H1 (cell line): Measurements from ENCODE around the gene PTPN13. TPM values are rescaled to one million over a fixed set of nuclear protein-coding genes. Genes with fewer than 3 reads are reported as not detected.
A peak's percentile ranks its signal among the peaks of the same experiment; 100 is the strongest.

ENCODE experiments used
- ASH2L ChIP-seq: fragments of 200-600, 300-600 bp; sonication (generic); IDR thresholded peaks from one replicate; pipeline ENCODE4 v1.7.1; 2017; ENCODE audit warnings: low read length
- CBX5 ChIP-seq: fragments of 300-800, 300-1000 bp; sonication (generic); IDR thresholded peaks from 2 replicates; pipeline ENCODE4 v1.7.1; 2016; ENCODE audit warnings: antibody characterized with exemption, low read length, low read depth
- CBX8 ChIP-seq: fragments of 300-800, 300-1000 bp; sonication (generic); IDR thresholded peaks from 2 replicates; pipeline ENCODE4 v1.7.1; 2016; ENCODE audit warnings: low read depth, low read length, borderline replicate concordance
- CREB1 ChIP-seq: IDR thresholded peaks from 2 replicates; pipeline ENCODE4 v1.6.1; 2012; ENCODE audit warnings: inconsistent platforms
- CTCF ChIP-seq, 3 experiments: IDR thresholded peaks; 1 replicate in 2 of 3; 2 replicates in 1 of 3; pipeline versions ENCODE4 v1.5.1 to v1.6.1; 2011; ENCODE audit warnings: low read length in 3 of 3, mild to moderate bottlenecking in 3 of 3, inconsistent platforms in 2 of 3, low read depth in 1 of 3, moderate library complexity in 1 of 3; ENCODE audit not compliant: insufficient read depth in 1 of 3; ENCODE audit errors: control extremely low read depth in 1 of 3
- E2F6 ChIP-seq: IDR thresholded peaks from 2 replicates; pipeline ENCODE4 v1.6.1; 2012; ENCODE audit warnings: inconsistent platforms
- EGR1 ChIP-seq: IDR thresholded peaks from 2 replicates; pipeline ENCODE4 v1.6.1; 2011; ENCODE audit warnings: low read depth, low read length, borderline replicate concordance
- FOSL1 ChIP-seq: IDR thresholded peaks from 2 replicates; pipeline ENCODE4 v1.6.1; 2011; ENCODE audit warnings: mild to moderate bottlenecking, low read depth, low read length, moderate library complexity; ENCODE audit not compliant: insufficient read depth
- HDAC2 ChIP-seq, 2 experiments: fragments of 300-600 bp in 1 of 2; sonication (generic) in 1 of 2; IDR thresholded peaks; 2 replicates each; pipeline ENCODE4 v1.6.1; 2011 to 2012; ENCODE audit warnings: low read depth in 2 of 2, low read length in 2 of 2, mild to moderate bottlenecking in 2 of 2, moderate library complexity in 2 of 2, borderline replicate concordance in 1 of 2, inconsistent platforms in 1 of 2
- KDM4A ChIP-seq: IDR thresholded peaks from one replicate; pipeline ENCODE4 v1.7.1; 2012; ENCODE audit warnings: low read depth, mild to moderate bottlenecking, moderate library complexity, low read length, inconsistent platforms; ENCODE audit not compliant: severe bottlenecking
- PHF8 ChIP-seq: fragments of 200-600 bp; sonication (generic); conservative IDR thresholded peaks from 2 replicates; pipeline ENCODE4 v1.7.1; 2012; ENCODE audit warnings: low read depth, mild to moderate bottlenecking, inconsistent platforms, low read length, moderate library complexity
- RAD21 ChIP-seq, 2 experiments: IDR thresholded peaks in 1 of 2; conservative IDR thresholded peaks in 1 of 2; 2 replicates each; pipeline ENCODE4 v1.6.1; 2011; ENCODE audit warnings: low read depth in 2 of 2, low read length in 2 of 2, improper control_type of control experiment in 1 of 2, inconsistent platforms in 1 of 2, mild to moderate bottlenecking in 1 of 2, moderate library complexity in 1 of 2
- RBBP5 ChIP-seq: IDR thresholded peaks from 2 replicates; pipeline ENCODE4 v1.7.1; 2012; ENCODE audit warnings: low read depth, mild to moderate bottlenecking, inconsistent platforms, low read length, moderate library complexity, borderline replicate concordance
- SP4 ChIP-seq: IDR thresholded peaks from 2 replicates; pipeline ENCODE4 v1.6.1; 2012; ENCODE audit warnings: low read length, inconsistent platforms
- SUZ12 ChIP-seq: fragments of 200-600 bp; sonication (generic); IDR thresholded peaks from 2 replicates; pipeline ENCODE4 v1.6.1; 2012; ENCODE audit warnings: mild to moderate bottlenecking, inconsistent platforms, low read length, moderate library complexity, mixed read lengths
- TAF1 ChIP-seq: IDR thresholded peaks from 2 replicates; pipeline ENCODE4 v1.6.1; 2011; ENCODE audit warnings: mild to moderate bottlenecking, low read depth, low read length
- TCF12 ChIP-seq: IDR thresholded peaks from 2 replicates; pipeline ENCODE4 v1.6.1; 2011; ENCODE audit warnings: low read depth, mild to moderate bottlenecking, low read length
- polyA plus RNA-seq, 7 experiments: library from polyadenylated mRNA; depleted of rRNA in 3 of 7; stranded (reverse) in 5 of 7; unstranded in 2 of 7; fragments of >200 nt in 5 of 7; fragments of 200-250 nt in 2 of 7; gene quantifications; 1 replicate in 5 of 7; 2 replicates in 1 of 7; 4 replicates in 1 of 7; pipeline versions ENCODE4 v1.2.1 to v1.2.3, GENCODE V29; 2011 to 2013; ENCODE audit warnings: missing spikeins in 2 of 7, mixed read lengths in 2 of 7
- total RNA-seq: library from RNA; stranded (reverse); fragmentation: NEBNext Ultra II Directional; extraction: Animal tissue kit (Norgen Biotek cat#: 25700); gene quantifications from 2 replicates; pipeline ENCODE4 v1.2.1, GENCODE V29; 2021

Gene PTPN13
- total and polyA plus RNA-seq, 2 of the 8 experiments (the other 6 are each of a cell fraction or from before 2014, with no cell fraction given) = 12.7 to 57.9 TPM

- peak; percentile 66 for TF ChIP-seq RBBP5
- TF ChIP-seq CBX8 = no peak
- TF ChIP-seq TAF1 = no peak; the same call in 1 of the 2 replicates
- TF ChIP-seq RAD21 (IDR thresholded peaks at IDR 0.05 in 1 of 2, conservative IDR thresholded peaks at IDR 0.05 in 1 of 2; ENCODE audit: low read depth in 2 of 2, low read length in 2 of 2) = no peak
- peak in 2 of 3 experiments; percentile 5 to 21; a peak in 2 of 4 replicates for TF ChIP-seq CTCF (IDR thresholded peaks at IDR 0.05; ENCODE audit: control extremely low read depth in 1 of 3, insufficient read depth in 1 of 3, low read depth in 1 of 3, low read length in 3 of 3)
- TF ChIP-seq KDM4A = peak; percentile 35
- 0 out of 2 replicates have a peak, but pooled peaks have one; percentile 11 for TF ChIP-seq PHF8
- no peak; a peak in 1 of 4 replicates for TF ChIP-seq HDAC2 (IDR thresholded peaks at IDR 0.05; ENCODE audit: borderline replicate concordance in 1 of 2, low read depth in 2 of 2, low read length in 2 of 2)
- peak; percentile 84 for TF ChIP-seq ASH2L
- TF ChIP-seq E2F6 = no peak
- 0 out of 2 replicates have a peak, but pooled peaks have one; percentile 2 for TF ChIP-seq CREB1
- TF ChIP-seq CBX5 = no peak
- no peak for TF ChIP-seq FOSL1
- TF ChIP-seq TCF12 = no peak
- TF ChIP-seq SUZ12 = no peak
- TF ChIP-seq SP4 = no peak; the same call in 1 of the 2 replicates
- TF ChIP-seq EGR1 = no peak
Measured at GRCh38 chr4:86594559-86595425, 677 bp downstream of the PTPN13 start (continued).
